Memory B cell (primary cell): ENCODE measurements around the gene CNPY3.
"Not testable (repeated sequence)": the region's sequence is repeated elsewhere in the genome, so short reads cannot be mapped to it uniquely, and the experiment has no call there.

Experiments
- ATAC-seq: fragments of 150-1000 bp; cut with Tn5 transposase; 2 replicates; pipeline ENCODE4 v1.10.0; 2021; ENCODE audit warnings: low read depth, mild to moderate bottlenecking, moderate library complexity
- DNase-seq, 2 donors: peaks; one replicate each; pipeline ENCODE4 v3.0.0; 2022; ENCODE audit warnings: low spot score in 2 of 2
- H3K27ac Mint-ChIP-seq: one replicate; pipeline ENCODE4 v1.8.0; 2022; ENCODE audit warnings: mild to moderate bottlenecking, moderate library complexity, mixed read lengths
- H3K27me3 Mint-ChIP-seq: one replicate; pipeline ENCODE4 v1.8.0; 2022; ENCODE audit warnings: mixed read lengths
- H3K36me3 Mint-ChIP-seq: one replicate; pipeline ENCODE4 v1.8.0; 2022; ENCODE audit warnings: mild to moderate bottlenecking, mixed read lengths
- H3K4me1 Mint-ChIP-seq: one replicate; pipeline ENCODE4 v1.8.0; 2022; ENCODE audit warnings: mixed read lengths
- H3K4me3 Mint-ChIP-seq: one replicate; pipeline ENCODE4 v1.8.0; 2022; ENCODE audit warnings: mild to moderate bottlenecking, moderate library complexity, mixed read lengths
- H3K9me3 Mint-ChIP-seq: one replicate; pipeline ENCODE4 v1.8.0; 2022; ENCODE audit warnings: mixed read lengths

CNPY3 gene

DNA sequence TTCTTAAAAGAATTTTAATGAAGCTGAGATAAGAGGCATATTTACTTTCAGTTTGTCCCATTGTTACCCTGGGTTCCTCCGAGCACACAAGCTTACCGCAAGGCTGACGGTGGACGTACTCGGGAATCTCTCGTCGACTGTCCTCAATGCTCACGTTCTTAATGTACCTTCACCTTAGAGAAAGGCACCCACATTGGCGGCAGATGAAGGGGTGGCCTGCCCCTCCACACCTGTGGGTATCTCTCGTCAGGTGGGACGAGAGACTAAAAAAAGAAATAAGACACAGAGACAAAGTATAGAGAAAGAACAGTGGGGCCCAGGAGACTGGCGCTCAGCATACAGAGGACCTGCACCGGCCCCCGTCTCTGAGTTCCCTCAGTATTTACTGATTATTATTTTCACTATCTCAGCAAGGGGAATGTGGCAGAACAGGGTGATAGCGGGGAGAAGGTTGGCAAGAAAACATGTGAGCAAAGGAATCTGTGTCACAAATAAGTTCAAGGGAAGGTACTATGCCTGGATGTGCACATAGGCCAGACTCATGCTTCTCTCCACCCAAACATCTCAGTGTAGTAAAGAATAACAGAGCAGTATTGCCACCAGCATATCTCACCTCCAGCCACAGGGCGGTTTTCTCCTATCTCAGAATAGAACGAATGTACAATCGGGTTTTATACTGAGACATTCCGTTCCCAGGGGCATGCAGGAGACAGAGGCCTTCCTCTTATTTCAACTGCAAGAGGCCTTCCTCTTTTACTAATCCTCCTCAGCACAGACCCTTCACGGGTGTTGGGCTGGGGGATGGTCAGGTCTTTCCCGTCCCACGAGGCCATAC lies 26.6 kb upstream of the CNPY3 start:
- H3K4me3 Mint-ChIP-seq, H3K9me3 Mint-ChIP-seq, DNase-seq, ATAC-seq, H3K4me1 Mint-ChIP-seq, H3K36me3 Mint-ChIP-seq, H3K27ac Mint-ChIP-seq, H3K27me3 Mint-ChIP-seq: not testable (repeated sequence)

DNA sequence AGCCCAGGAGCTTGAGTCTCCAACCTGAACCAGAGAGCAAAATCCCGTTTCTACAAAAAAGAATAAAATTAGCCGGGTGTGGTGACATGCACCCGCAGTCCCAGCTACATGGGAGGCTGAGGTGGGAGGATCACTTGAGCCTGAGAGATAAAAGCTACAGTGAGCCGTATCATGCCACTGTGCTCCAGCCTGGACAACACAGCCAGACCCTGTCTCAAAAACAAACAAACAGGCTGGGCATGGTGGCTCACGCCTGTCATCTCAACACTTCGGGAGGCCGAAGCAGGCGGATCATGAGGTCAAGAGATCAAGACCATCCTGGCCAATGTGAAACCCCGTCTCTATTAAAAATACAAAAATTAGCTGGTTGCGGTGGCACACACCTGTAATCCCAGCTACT lies 24.8 kb upstream of the CNPY3 start:
- no peak overlapping the region for H3K4me3 Mint-ChIP-seq
- no peaks in the 10 kb centered on the region for H3K27me3 Mint-ChIP-seq
- H3K27ac Mint-ChIP-seq, result no peak overlapping the region

DNA sequence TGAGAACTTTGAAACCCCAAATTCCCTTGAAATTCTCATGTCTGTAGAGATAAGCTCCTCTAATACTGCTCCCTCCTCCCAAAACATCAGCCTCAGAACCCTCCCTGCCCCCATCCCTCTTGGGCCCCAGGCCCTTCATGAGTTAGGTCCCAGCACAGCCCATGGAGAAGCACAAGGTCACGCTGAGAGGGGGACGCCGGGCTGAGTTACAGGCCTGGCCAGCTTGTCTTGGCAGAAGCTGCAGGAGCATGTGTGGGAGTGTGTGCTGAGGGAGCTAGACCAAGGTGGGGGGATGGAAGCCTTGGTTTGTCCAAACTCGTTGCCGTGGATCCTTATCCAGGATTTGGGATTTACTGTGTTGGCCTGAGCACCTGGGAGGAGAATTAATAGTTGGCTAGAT lies 21.9 kb upstream of the CNPY3 start:
- H3K36me3 Mint-ChIP-seq, result no peaks in the 10 kb centered on the region
- no peak overlapping the region for H3K4me3 Mint-ChIP-seq
- DNase-seq, result no peak
- peaks cover 4% of the 10 kb centered on the region for H3K4me1 Mint-ChIP-seq
- no peak overlapping the region for H3K27ac Mint-ChIP-seq
- no peak for ATAC-seq
- H3K9me3 Mint-ChIP-seq, result no peaks in the 10 kb centered on the region
- peaks cover 6% of the 10 kb centered on the region for H3K27me3 Mint-ChIP-seq

More for the DNA sequence above, 24.8 kb upstream of the CNPY3 start:
- Mint-ChIP-seq H3K4me1 (peaks cover 8% of the 10 kb centered on the region), H3K9me3 (no peaks in the 10 kb centered on the region), H3K36me3 (no peaks in the 10 kb centered on the region)
- DNase-seq, result no peak
- ATAC-seq, result no peak

DNA sequence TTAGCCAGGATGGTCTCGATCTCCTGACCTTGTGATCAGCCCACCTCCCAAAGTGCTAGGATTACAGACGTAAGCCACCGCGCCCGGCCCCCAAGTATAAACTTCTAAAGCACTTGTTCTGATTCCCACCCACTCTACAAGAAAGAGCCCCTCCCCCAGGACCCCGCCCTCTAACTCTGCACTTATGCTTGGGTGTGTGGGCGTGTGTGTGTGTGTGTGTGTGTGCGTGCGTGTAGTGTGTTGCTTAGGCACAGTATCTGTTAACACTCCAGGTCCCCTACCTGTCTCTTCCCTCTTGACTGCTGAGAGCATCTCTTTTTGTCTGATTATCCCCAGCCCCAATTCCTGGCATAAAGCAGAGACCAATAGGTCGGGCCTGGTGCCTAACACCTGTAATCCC lies 19.4 kb upstream of the CNPY3 start:
- no peaks in the 10 kb centered on the region for H3K36me3 Mint-ChIP-seq
- H3K4me3 Mint-ChIP-seq, result no peak overlapping the region
- ATAC-seq, result no peak
- H3K9me3 Mint-ChIP-seq, result no peaks in the 10 kb centered on the region
- H3K4me1 Mint-ChIP-seq, result peaks cover 4% of the 10 kb centered on the region
- DNase-seq, result no peak
- H3K27me3 Mint-ChIP-seq, result peaks cover 8% of the 10 kb centered on the region
- no peak overlapping the region for H3K27ac Mint-ChIP-seq

DNA sequence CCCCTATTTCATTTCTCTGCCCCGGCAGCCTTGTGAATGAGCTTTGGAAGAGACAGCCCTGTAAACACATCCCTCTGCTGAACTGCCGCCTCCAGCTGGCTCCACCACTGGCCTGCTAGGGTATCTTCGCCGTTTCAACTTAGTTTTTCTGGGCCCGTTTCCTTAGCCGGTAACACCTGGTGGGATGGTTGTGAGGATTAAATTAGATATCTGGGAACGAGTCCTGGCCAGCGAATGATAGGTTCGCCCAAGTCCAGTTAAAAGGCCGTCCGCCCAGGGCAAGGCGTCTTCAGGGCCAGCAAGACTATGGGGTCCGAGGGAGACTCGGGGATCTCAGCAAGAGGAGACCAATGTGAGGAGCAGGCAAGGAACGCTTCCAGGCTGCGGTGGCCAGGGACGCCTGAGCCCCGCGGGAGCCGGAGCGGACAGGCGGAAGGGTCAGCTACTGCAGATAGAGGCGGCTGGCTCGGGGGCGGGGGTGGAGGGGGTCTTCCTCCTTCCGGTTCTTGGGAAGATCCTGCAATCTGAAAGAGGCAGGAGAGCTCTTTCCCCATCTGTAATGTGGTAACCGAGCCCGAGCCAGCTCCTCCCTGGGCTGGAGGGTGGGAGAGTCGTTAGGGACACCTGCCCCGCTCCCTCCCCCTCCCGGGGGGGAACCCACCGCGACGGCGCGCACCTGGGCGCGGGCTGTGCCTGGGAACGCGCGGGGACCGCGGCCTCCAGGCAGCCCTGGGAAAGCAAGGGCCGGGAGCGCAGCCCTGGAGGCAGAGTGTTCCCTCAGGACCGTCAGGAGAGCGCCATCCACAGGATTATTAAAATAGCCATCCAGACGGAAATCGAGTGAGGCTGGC lies 17.9 kb upstream of the CNPY3 start:
- H3K9me3 Mint-ChIP-seq, result no peaks in the 10 kb centered on the region
- no peaks in the 10 kb centered on the region for H3K36me3 Mint-ChIP-seq
- no peak for ATAC-seq
- H3K4me1 Mint-ChIP-seq, result peaks cover 8% of the 10 kb centered on the region
- peaks cover 8% of the 10 kb centered on the region for H3K27me3 Mint-ChIP-seq
- DNase-seq, result no peak
- H3K4me3 Mint-ChIP-seq, result peak overlapping the region; percentile 17
- no peak overlapping the region for H3K27ac Mint-ChIP-seq

DNA sequence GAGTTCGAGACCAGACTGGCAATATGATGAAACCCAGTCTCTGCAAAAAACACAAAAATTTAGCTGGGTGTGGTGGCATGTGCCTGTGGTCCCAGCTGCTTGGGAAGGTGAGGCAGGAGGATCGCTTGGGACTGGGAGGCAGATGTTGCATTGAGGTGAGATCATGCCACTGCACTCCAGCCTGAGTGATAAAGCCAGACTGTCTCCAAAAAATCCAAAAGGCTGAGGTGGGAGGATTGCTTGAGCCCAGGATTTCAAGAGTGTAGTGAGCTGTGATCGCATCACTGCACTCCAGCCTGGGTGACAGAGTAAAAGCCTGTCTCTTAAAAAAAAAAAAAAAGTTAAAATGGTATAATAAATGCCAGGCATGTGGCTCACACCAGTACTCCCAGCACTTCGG lies 14.7 kb upstream of the CNPY3 start:
- ATAC-seq, result no peak
- Mint-ChIP-seq H3K36me3 (no peaks in the 10 kb centered on the region), H3K4me3 (no peak overlapping the region), H3K4me1 (peaks cover 8% of the 10 kb centered on the region), H3K27me3 (peaks cover 8% of the 10 kb centered on the region), H3K27ac (no peak overlapping the region), H3K9me3 (no peaks in the 10 kb centered on the region)
- DNase-seq, result no peak

DNA sequence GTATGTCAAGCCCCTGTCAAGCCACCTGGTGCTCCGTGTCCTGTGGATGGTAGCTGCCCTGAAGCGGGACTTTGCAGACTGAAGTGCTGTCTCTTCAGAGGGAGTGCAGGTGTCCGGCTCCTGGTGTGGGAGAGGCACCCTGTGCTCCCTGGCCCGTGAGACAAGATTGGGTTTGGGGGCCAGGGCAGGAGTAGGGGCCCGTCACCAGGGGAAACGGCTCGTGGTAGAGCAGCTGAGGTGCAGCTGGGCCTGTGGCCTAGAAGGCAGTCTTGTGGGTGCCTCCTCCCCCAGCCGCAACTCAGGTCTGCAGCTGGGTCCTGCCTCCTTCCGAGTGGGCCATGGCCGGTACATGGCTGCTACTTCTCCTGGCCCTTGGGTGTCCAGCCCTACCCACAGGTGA lies 13.5 kb upstream of the CNPY3 start, which contains the start of gene PTCRA:
PTCRA (plus strand) TSS at position 322 of the 400 bp plus-strand sequence; CDS start at position 339, 17 bp downstream.
- peak; percentile 46 for ATAC-seq

DNA sequence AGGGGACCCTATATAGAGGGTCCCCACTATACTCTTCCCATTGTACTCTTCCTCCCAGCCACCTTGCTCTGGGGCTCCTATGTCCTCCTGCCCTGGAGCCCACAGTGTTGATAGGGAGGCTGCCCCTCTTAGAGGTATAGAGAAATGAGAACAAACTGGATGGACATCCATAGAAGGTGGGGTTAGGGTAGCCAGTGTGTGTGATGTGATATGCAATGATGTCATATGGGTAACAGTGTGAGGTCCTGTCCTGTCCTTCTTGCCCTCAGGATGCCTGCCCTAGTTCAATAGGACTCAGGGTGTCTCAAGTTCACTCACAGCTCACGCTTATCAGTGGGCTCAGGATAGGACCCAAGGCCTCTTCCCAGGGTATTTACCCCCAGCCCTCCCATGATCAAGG lies 13.0 kb upstream of the CNPY3 start:
- no peak for ATAC-seq
- H3K27me3 Mint-ChIP-seq, result peaks cover 3% of the 10 kb centered on the region
- peak overlapping the region; percentile 53 for H3K27ac Mint-ChIP-seq

More for the DNA sequence above, 13.5 kb upstream of the CNPY3 start, which contains the start of gene PTCRA:
- peaks cover 8% of the 10 kb centered on the region for H3K27me3 Mint-ChIP-seq
- H3K36me3 Mint-ChIP-seq, result no peaks in the 10 kb centered on the region
- H3K4me1 Mint-ChIP-seq, result peaks cover 8% of the 10 kb centered on the region
- H3K27ac Mint-ChIP-seq, result peak within 1 kb of the TSS; percentile 53
- no peak for DNase-seq
- H3K9me3 Mint-ChIP-seq, result no peaks in the 10 kb centered on the region
- no peak within 1 kb of the TSS for H3K4me3 Mint-ChIP-seq

DNA sequence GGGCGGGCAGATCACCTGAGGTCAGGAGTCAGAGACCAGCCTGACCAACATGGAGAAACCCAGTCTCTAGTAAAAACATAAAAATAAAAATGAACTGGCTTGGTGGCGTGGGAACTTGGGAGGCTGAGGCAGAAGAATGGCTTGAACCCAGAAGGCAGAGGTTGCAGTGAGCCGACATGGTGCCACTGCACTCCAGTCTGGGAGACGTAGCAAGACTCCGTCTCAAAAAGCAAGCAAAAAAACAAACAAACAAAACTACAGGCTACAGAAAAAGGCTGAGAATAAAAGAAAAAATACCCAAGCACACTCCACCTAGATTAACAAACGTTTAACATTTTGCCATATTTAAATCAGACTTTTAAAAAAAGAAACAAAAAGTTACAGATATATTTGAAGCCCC lies 7.5 kb upstream of the CNPY3 start:
- Mint-ChIP-seq H3K9me3 (no peaks in the 10 kb centered on the region), H3K36me3 (no peaks in the 10 kb centered on the region), H3K27ac (no peak overlapping the region), H3K4me3 (no peak overlapping the region), H3K4me1 (peaks cover 9% of the 10 kb centered on the region), H3K27me3 (no peaks in the 10 kb centered on the region)
- DNase-seq (no peak), ATAC-seq (no peak)

More for the DNA sequence above, 13.0 kb upstream of the CNPY3 start:
- peaks cover 6% of the 10 kb centered on the region for H3K4me1 Mint-ChIP-seq
- no peak for DNase-seq
- H3K9me3 Mint-ChIP-seq, result no peaks in the 10 kb centered on the region
- H3K4me3 Mint-ChIP-seq, result no peak overlapping the region
- no peaks in the 10 kb centered on the region for H3K36me3 Mint-ChIP-seq

DNA sequence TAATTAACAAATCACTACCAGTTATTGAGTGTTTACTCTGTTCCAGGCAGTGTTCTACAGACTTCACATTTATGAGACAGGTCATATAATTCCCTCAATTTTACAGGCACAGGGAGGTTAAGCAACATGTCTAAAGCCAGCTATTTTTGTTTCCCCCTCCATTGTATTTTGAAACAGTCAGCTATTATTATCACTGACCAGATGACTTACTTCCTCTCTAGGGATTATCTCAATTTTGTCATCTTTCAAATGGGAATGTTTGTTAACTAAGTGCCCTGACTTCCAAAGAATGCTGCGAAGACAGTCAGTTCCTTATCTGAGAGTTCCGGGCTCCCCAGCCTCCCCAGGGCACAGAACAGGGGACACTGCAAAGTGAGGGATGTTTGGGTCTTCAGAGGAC lies 5.6 kb upstream of the CNPY3 start:
- Mint-ChIP-seq H3K36me3 (peaks cover 2% of the 10 kb centered on the region), H3K27ac (no peak overlapping the region), H3K4me3 (no peak overlapping the region), H3K4me1 (peaks cover 12% of the 10 kb centered on the region), H3K27me3 (no peaks in the 10 kb centered on the region), H3K9me3 (no peaks in the 10 kb centered on the region)
- DNase-seq (no peak), ATAC-seq (no peak)

DNA sequence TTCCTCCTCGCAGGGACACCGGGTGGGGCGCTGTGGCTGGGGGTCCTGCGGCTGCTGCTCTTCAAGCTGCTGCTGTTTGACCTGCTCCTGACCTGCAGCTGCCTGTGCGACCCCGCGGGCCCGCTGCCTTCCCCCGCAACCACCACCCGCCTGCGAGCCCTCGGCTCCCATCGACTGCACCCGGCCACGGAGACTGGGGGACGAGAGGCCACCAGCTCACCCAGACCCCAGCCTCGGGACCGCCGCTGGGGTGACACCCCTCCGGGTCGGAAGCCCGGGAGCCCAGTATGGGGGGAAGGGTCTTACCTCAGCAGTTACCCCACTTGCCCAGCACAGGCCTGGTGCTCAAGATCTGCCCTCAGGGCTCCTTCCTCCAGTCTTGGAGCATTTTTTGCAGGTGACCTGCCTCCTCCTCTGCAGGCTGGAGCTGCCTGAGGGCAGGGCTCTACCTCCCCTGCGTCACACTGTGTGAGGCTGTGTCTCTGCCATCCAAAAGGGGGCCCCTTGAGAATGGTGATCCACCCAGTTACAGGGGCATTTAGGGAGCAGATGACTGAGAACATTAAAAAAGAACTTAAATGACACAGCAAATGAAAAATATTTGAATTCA lies 3.9 kb upstream of the CNPY3 start:
- Mint-ChIP-seq H3K27ac (peak overlapping the region; percentile 31), H3K4me1 (peaks cover 15% of the 10 kb centered on the region)
- no peak for ATAC-seq

DNA sequence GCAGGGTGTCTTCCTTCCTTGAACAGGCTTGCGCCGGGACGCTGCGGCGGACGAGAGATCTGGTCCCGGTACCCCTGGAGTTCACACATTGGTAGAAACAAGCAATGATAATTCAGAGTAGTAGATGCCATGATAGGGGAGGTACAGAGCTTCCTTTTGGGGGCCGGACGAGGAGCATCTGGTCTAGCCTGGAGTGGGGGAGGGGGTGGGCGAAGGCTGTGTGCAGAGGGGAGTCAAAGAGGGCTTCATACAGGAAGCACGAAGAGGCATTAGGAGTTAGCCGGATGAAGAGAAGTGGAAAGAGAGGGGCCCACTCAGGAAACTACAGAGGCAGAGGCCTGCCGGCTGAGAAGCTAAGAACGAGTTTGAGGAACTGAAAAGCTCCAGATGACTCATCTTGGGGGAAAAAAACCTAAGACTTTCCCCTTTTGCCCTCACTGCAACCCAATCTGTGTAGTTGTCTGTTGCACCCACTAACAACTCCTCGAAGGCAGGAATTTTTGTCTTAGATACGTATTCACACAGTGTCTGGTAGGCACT lies 611 bp downstream of the CNPY3 start:
- peak overlapping the region; percentile 98 for H3K27ac Mint-ChIP-seq
- H3K27me3 Mint-ChIP-seq, result no peaks in the 10 kb centered on the region
- ATAC-seq, result peak; percentile 64
- peak; percentile 57 to 78 for DNase-seq
- H3K4me3 Mint-ChIP-seq, result peak overlapping the region; percentile 95
- H3K9me3 Mint-ChIP-seq, result no peaks in the 10 kb centered on the region
- H3K4me1 Mint-ChIP-seq, result peaks cover 36% of the 10 kb centered on the region
- peaks cover 17% of the 10 kb centered on the region for H3K36me3 Mint-ChIP-seq

More for the DNA sequence above, 3.9 kb upstream of the CNPY3 start:
- DNase-seq, result no peak
- Mint-ChIP-seq H3K9me3 (no peaks in the 10 kb centered on the region), H3K36me3 (peaks cover 4% of the 10 kb centered on the region), H3K4me3 (no peak overlapping the region), H3K27me3 (no peaks in the 10 kb centered on the region)

DNA sequence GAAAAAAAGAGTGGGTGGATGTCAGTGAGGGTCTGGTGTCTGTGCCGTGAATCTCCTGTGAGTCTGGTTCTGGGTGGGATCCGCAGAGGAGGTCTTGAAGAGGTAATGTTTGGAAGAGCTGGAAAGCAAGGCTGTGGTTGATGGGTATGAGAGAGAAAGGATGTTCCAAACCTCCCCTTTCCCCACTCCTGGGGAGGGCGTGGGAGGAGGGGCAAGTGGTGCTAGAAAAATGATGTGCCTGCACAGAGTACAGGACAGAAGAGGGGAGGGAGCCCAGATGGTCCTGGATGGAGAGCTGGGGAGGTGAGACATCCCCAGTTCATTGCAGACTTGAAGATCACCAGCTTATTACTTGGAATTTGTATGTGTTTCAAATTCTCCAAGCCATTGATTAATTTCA lies 3.1 kb downstream of the CNPY3 start:
- no peak for ATAC-seq
- DNase-seq, result no peak
- Mint-ChIP-seq H3K4me1 (peaks cover 40% of the 10 kb centered on the region), H3K27me3 (no peaks in the 10 kb centered on the region), H3K4me3 (peak overlapping the region; percentile 95), H3K36me3 (peaks cover 24% of the 10 kb centered on the region), H3K27ac (peak overlapping the region; percentile 98), H3K9me3 (no peaks in the 10 kb centered on the region)

DNA sequence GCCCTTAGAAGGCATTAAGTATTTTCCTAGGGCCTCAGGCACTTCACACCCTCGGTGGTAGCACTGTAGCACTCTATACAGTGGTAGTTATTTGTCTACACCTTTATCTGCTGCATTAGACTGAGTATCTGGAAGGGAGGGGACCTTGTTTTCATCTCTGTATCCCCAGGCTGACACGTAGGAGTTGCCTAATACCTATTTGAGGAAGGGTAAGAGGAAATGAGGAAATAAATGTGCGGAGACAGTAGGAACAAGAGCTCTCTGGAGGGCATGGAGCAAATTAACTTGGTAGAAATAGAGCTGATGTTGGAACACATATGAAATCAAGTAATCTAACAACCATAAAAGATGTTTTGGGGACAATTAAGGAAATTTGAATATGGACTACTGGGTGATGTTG lies 3.9 kb downstream of the CNPY3 start:
- H3K27me3 Mint-ChIP-seq, result no peaks in the 10 kb centered on the region
- H3K4me3 Mint-ChIP-seq, result peak overlapping the region; percentile 95
- peaks cover 42% of the 10 kb centered on the region for H3K4me1 Mint-ChIP-seq
- DNase-seq (no peak), ATAC-seq (no peak)
- peak overlapping the region; percentile 98 for H3K27ac Mint-ChIP-seq
- no peaks in the 10 kb centered on the region for H3K9me3 Mint-ChIP-seq
- H3K36me3 Mint-ChIP-seq, result peaks cover 28% of the 10 kb centered on the region
